OCI-LY3 (cell line): ENCODE data around the gene DCUN1D2.

Experiments used
- H2AFZ ChIP-seq: fragments of 200-600, 300-600 bp; shearing (Covaris generic); 2 replicates; pipeline ENCODE4 v1.6.0; 2014; ENCODE audit warnings: antibody characterized with exemption, low read depth, low read length
- H3K27ac ChIP-seq: fragments of 200-600, 300-600 bp; sonication (generic); 2 replicates; pipeline ENCODE4 v1.5.1; 2014; ENCODE audit warnings: mild to moderate bottlenecking, low read length, moderate library complexity, mixed read lengths
- H3K27me3 ChIP-seq: fragments of 200-600, 300-600 bp; sonication (generic); 2 replicates; pipeline ENCODE4 v1.6.1; 2014; ENCODE audit warnings: low read depth, low read length, mixed read lengths
- H3K36me3 ChIP-seq: fragments of 200-600, 300-600 bp; sonication (generic); replicated peaks from 2 replicates; pipeline ENCODE3; 2014; ENCODE audit warnings: low read depth, low read length, mixed read lengths
- H3K4me1 ChIP-seq: fragments of 300-600, 200-600 bp; sonication (generic); 2 replicates; pipeline ENCODE4 v1.6.1; 2014; ENCODE audit warnings: low read length, mixed read lengths
- H3K4me2 ChIP-seq: fragments of 200-600, 300-600 bp; sonication (generic); 2 replicates; pipeline ENCODE4 v1.6.1; 2014; ENCODE audit warnings: low read length, mixed read lengths
- H3K4me3 ChIP-seq: fragments of 300-600, 200-600 bp; sonication (generic); 2 replicates; pipeline ENCODE4 v1.5.1; 2014; ENCODE audit warnings: antibody characterized with exemption, mild to moderate bottlenecking, low read length, moderate library complexity
- H3K79me2 ChIP-seq: fragments of 300-600, 200-600 bp; shearing (Covaris generic); 2 replicates; pipeline ENCODE4 v1.6.1; 2014; ENCODE audit warnings: mild to moderate bottlenecking, low read length, mixed read lengths
- H3K9ac ChIP-seq: fragments of 300-600, 200-600 bp; shearing (Covaris generic); 2 replicates; pipeline ENCODE4 v1.6.0; 2014; ENCODE audit warnings: mild to moderate bottlenecking, low read length, moderate library complexity
- H3K9me3 ChIP-seq: fragments of 200-600, 300-600 bp; shearing (Covaris generic); 2 replicates; pipeline ENCODE4 v1.6.1; 2014; ENCODE audit warnings: low read length, mixed read lengths; ENCODE audit not compliant: insufficient read depth
- H4K20me1 ChIP-seq: fragments of 200-600, 300-600 bp; sonication (generic); 2 replicates; pipeline ENCODE4 v1.6.1; 2016; ENCODE audit warnings: low read length, mixed read lengths; ENCODE audit not compliant: insufficient read depth
- EZH2phosphoT487 ChIP-seq: fragments of 200-600 bp; shearing (Covaris generic); IDR thresholded peaks from 2 replicates; pipeline ENCODE4 v1.6.1; 2018; ENCODE audit warnings: antibody characterized with exemption, mixed run types, low read depth
- TF ChIP-seq, protein P1 (sequence below): fragments of 200-600, 300-600 bp; sonication (generic); IDR thresholded peaks from 2 replicates; pipeline ENCODE4 v1.5.1; 2014; ENCODE audit warnings: antibody characterized with exemption, low read length, low read depth

Gene DCUN1D2

DNA sequence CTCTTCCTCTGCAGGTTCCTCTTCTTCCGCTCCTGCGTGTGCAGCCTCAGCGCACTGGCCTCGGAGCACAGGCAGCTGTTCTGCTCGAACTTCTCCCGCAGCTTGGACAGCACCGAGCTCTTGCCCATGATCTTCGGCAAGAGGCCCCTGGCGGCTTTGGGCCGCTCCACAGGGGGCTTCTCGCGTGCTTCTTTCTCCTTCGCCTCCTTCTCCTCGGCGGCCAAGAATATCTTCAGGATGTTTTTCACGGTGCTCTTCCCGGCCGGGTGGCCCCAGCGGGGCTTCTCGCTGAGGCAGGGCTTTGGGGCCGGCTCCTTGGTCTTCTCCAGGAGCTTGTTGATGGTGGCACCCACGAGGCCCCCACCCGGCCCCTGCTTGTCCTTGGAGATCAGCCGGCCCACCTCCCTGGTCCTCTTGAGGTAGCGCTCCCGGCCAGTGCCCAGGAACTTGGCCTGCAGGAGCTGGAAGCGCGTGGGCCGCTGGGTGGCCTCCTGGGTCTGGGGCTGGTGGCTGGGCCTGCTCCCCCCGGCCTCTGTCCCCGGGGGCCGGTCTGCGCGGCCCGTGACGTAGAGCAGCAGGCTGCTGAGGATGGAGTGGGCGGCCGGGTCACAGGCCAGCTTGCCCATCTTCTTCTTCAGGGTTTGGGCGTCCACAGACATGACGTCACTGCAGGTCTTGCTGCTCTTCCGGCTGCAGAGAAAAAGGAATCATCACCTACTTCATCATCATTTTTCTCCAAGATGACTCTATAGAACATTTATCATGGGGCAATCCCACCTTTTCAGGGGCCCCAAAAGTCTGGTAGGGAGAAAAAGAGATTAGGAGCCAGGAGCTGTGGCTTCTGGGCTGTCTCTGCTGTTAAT, 82.7 kb downstream of the DCUN1D2 start:
- H3K9ac ChIP-seq, result no peak overlapping the region
- no peak overlapping the region for H3K4me2 ChIP-seq
- H3K27ac ChIP-seq, result no peak overlapping the region
- H4K20me1 ChIP-seq, result no peaks in the 10 kb centered on the region
- H3K9me3 ChIP-seq, result no peaks in the 10 kb centered on the region
- no peaks in the 10 kb centered on the region for H3K36me3 ChIP-seq
- H3K4me1 ChIP-seq, result no peaks in the 10 kb centered on the region
- H3K79me2 ChIP-seq, result no peaks in the 10 kb centered on the region
- peaks cover 8% of the 10 kb centered on the region for H3K27me3 ChIP-seq
- no peak overlapping the region for H2AFZ ChIP-seq
- no peak overlapping the region for H3K4me3 ChIP-seq
- TF ChIP-seq EZH2phosphoT487, result no peak
- TF ChIP-seq, protein P1, sequence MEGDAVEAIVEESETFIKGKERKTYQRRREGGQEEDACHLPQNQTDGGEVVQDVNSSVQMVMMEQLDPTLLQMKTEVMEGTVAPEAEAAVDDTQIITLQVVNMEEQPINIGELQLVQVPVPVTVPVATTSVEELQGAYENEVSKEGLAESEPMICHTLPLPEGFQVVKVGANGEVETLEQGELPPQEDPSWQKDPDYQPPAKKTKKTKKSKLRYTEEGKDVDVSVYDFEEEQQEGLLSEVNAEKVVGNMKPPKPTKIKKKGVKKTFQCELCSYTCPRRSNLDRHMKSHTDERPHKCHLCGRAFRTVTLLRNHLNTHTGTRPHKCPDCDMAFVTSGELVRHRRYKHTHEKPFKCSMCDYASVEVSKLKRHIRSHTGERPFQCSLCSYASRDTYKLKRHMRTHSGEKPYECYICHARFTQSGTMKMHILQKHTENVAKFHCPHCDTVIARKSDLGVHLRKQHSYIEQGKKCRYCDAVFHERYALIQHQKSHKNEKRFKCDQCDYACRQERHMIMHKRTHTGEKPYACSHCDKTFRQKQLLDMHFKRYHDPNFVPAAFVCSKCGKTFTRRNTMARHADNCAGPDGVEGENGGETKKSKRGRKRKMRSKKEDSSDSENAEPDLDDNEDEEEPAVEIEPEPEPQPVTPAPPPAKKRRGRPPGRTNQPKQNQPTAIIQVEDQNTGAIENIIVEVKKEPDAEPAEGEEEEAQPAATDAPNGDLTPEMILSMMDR, result no peak

DNA sequence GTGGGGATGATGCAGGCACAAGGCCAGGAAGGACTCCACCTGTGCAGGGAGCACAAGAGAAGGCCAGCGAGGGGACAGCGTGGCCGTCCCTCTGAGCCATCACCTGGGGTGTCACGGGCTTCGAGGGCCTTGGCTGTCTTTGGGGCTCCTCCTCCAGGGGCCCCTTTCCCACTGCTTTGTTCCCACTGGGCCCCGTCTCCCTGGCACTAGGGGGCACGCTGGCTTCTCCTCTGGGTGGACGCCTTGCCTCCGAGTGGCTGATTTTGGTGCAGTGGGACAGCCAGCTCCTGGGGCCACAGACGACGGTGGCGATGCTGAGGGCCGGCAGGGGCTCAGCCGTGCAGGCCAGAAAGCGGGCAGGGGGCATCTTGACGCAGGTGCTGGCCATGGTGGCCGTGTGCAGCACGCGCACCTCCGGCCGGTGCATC, 83.4 kb downstream of the DCUN1D2 start:
- Histone ChIP-seq H4K20me1 (no peaks in the 10 kb centered on the region), H3K4me2 (no peak overlapping the region), H3K4me1 (no peaks in the 10 kb centered on the region), H2AFZ (no peak overlapping the region), H3K27me3 (peaks cover 8% of the 10 kb centered on the region), H3K27ac (no peak overlapping the region), H3K9me3 (no peaks in the 10 kb centered on the region), H3K9ac (no peak overlapping the region), H3K79me2 (no peaks in the 10 kb centered on the region), H3K36me3 (no peaks in the 10 kb centered on the region), H3K4me3 (no peak overlapping the region)
- no peak for TF ChIP-seq EZH2phosphoT487
- TF ChIP-seq, protein P1, result no peak

DNA sequence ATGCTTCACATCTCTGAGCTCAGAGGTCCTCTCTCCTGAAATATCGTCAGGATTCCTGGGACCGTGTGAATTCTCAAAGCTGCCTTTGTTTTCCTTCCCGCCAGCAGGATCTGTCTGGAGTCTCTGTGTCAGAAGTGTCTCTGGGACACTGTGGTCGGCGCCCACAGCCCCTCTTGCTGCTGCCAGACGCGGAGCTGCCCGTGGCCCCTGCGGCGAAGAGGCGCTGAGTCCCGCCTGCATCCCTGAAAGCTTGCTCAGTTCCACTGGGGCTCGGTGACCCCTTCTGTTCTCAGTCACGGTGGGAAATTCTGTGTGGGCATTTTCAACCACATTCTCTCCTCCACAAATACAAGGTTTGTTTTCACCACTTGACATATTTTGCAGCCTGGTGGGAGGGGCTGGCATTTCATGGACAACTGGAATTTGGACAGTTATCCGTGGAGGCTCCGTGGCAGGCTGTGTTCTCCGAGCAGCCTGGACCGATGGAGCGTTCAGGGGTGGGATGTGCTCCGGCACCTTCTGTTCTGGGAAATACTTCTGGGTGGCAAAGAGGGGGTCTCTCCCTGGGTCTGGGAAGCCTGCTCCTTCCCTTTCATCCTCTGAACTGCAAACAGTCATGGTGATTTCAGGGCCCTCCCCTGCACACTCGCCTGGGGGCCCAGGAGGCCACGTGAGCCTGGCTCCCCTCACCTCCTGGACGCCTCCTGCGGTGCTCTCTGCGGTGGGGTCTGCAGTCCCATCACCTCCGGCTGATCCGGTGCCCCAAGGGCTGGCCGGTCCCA, 84.0 kb downstream of the DCUN1D2 start:
- H3K4me1 ChIP-seq, result no peaks in the 10 kb centered on the region
- H3K27ac ChIP-seq, result no peak overlapping the region
- H3K79me2 ChIP-seq, result no peaks in the 10 kb centered on the region
- H4K20me1 ChIP-seq, result no peaks in the 10 kb centered on the region
- H3K4me3 ChIP-seq, result no peak overlapping the region
- TF ChIP-seq EZH2phosphoT487, result no peak
- TF ChIP-seq, protein P1, result no peak
- no peaks in the 10 kb centered on the region for H3K36me3 ChIP-seq
- H3K27me3 ChIP-seq, result peaks cover 8% of the 10 kb centered on the region
- no peak overlapping the region for H3K9ac ChIP-seq
- H2AFZ ChIP-seq, result no peak overlapping the region
- no peak overlapping the region for H3K4me2 ChIP-seq
- H3K9me3 ChIP-seq, result no peaks in the 10 kb centered on the region
